GM12878 (cell line): ENCODE measurements around the gene IRS2. TPM values are rescaled to one million over a fixed set of nuclear protein-coding genes. Genes with fewer than 3 reads are reported as not detected.

Experiments
- ATAC-seq: fragments of 200-7000 bp; cut with Tn5 transposase; 3 replicates; pipeline ENCODE4 v1.9.1; 2020; ENCODE audit warnings: mild to moderate bottlenecking, moderate library complexity
- BruUV-seq: library from RNA; stranded (reverse); fragments of 400-500 nt; replicated peaks from 2 replicates; lab custom pipeline; 2021; lab: Mats Ljungman, UMichigan
- CTCF ChIA-PET: fragments of 300-600 bp; sonication (Branson Sonifier 250); formaldehyde crosslinking; extraction: SDS; loops from one replicate; lab custom pipeline; 2021; ENCODE audit warnings: inconsistent platforms; lab: Yijun Ruan, JAX
- POLR2A ChIA-PET: fragments of 350-600 bp; formaldehyde crosslinking; extraction: SDS; loops from one replicate; lab custom pipeline; 2021; ENCODE audit warnings: inconsistent platforms; lab: Charles Lee
- RAD21 ChIA-PET: fragments of 300-600 bp; sonication (Branson Sonifier 250); formaldehyde crosslinking; loops from one replicate; lab custom pipeline; 2023; ENCODE audit warnings: antibody characterized with exemption; ENCODE audit not compliant: unreplicated experiment; lab: Charles Lee
- SMC1A ChIA-PET: fragments of 300-600 bp; sonication (Branson Sonifier 250); formaldehyde crosslinking; loops from one replicate; lab custom pipeline; 2023; ENCODE audit not compliant: unreplicated experiment, uncharacterized antibody; lab: Charles Lee
- DNase-seq: peaks from one replicate; pipeline ENCODE4 v3.0.0-alpha.2; 2011; ENCODE audit warnings: low read depth, low spot score
- FAIRE-seq: peaks from 3 replicates; lab custom pipeline; 2011; peaks lifted over from hg19 to GRCh38; lab: Jason Lieb, UNC
- H2AFZ ChIP-seq: 2 replicates; pipeline ENCODE4 v1.6.0; 2011; ENCODE audit warnings: low read depth, low read length, control low read depth; ENCODE audit not compliant: control insufficient read depth
- H3K27ac ChIP-seq: 2 replicates; pipeline ENCODE4 v1.5.1; 2011; ENCODE audit warnings: control low read depth; ENCODE audit not compliant: control insufficient read depth, insufficient read depth
- H3K27me3 ChIP-seq, 2 experiments: replicated peaks in 1 of 2; 2 replicates each; pipeline versions ENCODE4 v1.6.0 to v1.6.1; 2011; ENCODE audit warnings: low read length in 1 of 2; ENCODE audit not compliant: control insufficient read depth in 2 of 2, insufficient read depth in 2 of 2
- H3K36me3 ChIP-seq, 2 experiments: 2 replicates each; pipeline ENCODE4 v1.5.1; 2011; ENCODE audit warnings: low read length in 1 of 2; ENCODE audit not compliant: control insufficient read depth in 2 of 2, insufficient read depth in 2 of 2
- H3K4me1 ChIP-seq: 2 replicates; pipeline ENCODE4 v1.6.1; 2011; ENCODE audit warnings: mild to moderate bottlenecking, low read length, moderate library complexity, mixed read lengths; ENCODE audit not compliant: control insufficient read depth, insufficient read depth
- H3K4me2 ChIP-seq: 2 replicates; pipeline ENCODE4 v1.6.0; 2011; ENCODE audit warnings: control low read depth; ENCODE audit not compliant: control insufficient read depth, insufficient read depth
- H3K4me3 ChIP-seq: fragments of 200-600 bp; sonication (generic); 2 replicates; pipeline ENCODE4 v1.5.1; 2016
- H3K79me2 ChIP-seq: 2 replicates; pipeline ENCODE4 v1.6.0; 2011; ENCODE audit warnings: low read length; ENCODE audit not compliant: control insufficient read depth, insufficient read depth
- H3K9ac ChIP-seq: 2 replicates; pipeline ENCODE4 v1.8.0; 2011; ENCODE audit warnings: low read length, control low read depth, mixed read lengths; ENCODE audit not compliant: control insufficient read depth, insufficient read depth
- H3K9me3 ChIP-seq: replicated peaks from 3 replicates; pipeline ENCODE4 v1.5.1; 2011; ENCODE audit warnings: mild to moderate bottlenecking, low read length; ENCODE audit not compliant: control insufficient read depth, insufficient read depth
- H4K20me1 ChIP-seq: 2 replicates; pipeline ENCODE4 v1.6.0; 2011; ENCODE audit not compliant: control insufficient read depth, insufficient read depth
- BMI1 ChIP-seq: fragments of 450-650 bp; IDR thresholded peaks from 2 replicates; pipeline ENCODE4 v1.6.1; 2016; ENCODE audit warnings: mild to moderate bottlenecking, moderate library complexity, borderline replicate concordance
- BRCA1 ChIP-seq: IDR thresholded peaks from 2 replicates; pipeline ENCODE4 v1.6.1; 2011; ENCODE audit warnings: low read depth, low read length, improper control_type of control experiment
- CBFB ChIP-seq: IDR thresholded peaks from 2 replicates; pipeline ENCODE4 v1.6.1; 2016; ENCODE audit warnings: antibody characterized with exemption, low read depth
- CHD4 ChIP-seq: fragments of 200-600 bp; sonication (generic); IDR thresholded peaks from 2 replicates; pipeline ENCODE4 v1.6.1; 2016; ENCODE audit warnings: mild to moderate bottlenecking
- GATAD2B ChIP-seq: fragments of 450-650 bp; conservative IDR thresholded peaks from 2 replicates; pipeline ENCODE4 v1.6.1; 2017; ENCODE audit warnings: low read depth, mild to moderate bottlenecking, moderate library complexity
- HDAC6 ChIP-seq: fragments of 200-600 bp; sonication (generic); IDR thresholded peaks from one replicate; pipeline ENCODE4 v1.8.0; 2017; ENCODE audit warnings: antibody characterized with exemption; ENCODE audit not compliant: unreplicated experiment
- KAT2A ChIP-seq: conservative IDR thresholded peaks from 2 replicates; pipeline ENCODE4 v1.6.1; 2011; ENCODE audit warnings: low read depth, low read length; ENCODE audit not compliant: control insufficient read depth
- KDM1A ChIP-seq: fragments of 200-600 bp; sonication (generic); IDR thresholded peaks from 2 replicates; pipeline ENCODE4 v1.6.1; 2016; ENCODE audit warnings: borderline replicate concordance
- MEF2B ChIP-seq: fragments of 450-650 bp; IDR thresholded peaks from 2 replicates; pipeline ENCODE4 v1.6.1; 2018; ENCODE audit warnings: mild to moderate bottlenecking, moderate library complexity; ENCODE audit not compliant: partially characterized antibody, poor library complexity, severe bottlenecking
- MYB ChIP-seq: fragments of 150-350 bp; IDR thresholded peaks from 2 replicates; pipeline ENCODE4 v1.6.1; 2014; ENCODE audit warnings: mild to moderate bottlenecking, low read depth, low read length, borderline replicate concordance
- NFYB ChIP-seq: IDR thresholded peaks from 2 replicates; pipeline ENCODE4 v1.6.1; 2011; ENCODE audit warnings: low read depth, mild to moderate bottlenecking, low read length, improper control_type of control experiment, moderate library complexity; ENCODE audit not compliant: insufficient read depth
- POLR2A ChIP-seq: IDR thresholded peaks from 2 replicates; pipeline ENCODE4 v1.6.1; 2011; ENCODE audit warnings: low read depth, mild to moderate bottlenecking, low read length
- RAD21 ChIP-seq: IDR thresholded peaks from 2 replicates; pipeline ENCODE4 v1.6.1; 2011; ENCODE audit warnings: mild to moderate bottlenecking, low read depth, low read length, moderate library complexity; ENCODE audit not compliant: insufficient read depth
- SIX5 ChIP-seq: IDR thresholded peaks from 2 replicates; pipeline ENCODE4 v1.6.1; 2011; ENCODE audit warnings: mild to moderate bottlenecking, low read depth, low read length, moderate library complexity; ENCODE audit not compliant: severe bottlenecking
- TARDBP ChIP-seq: IDR thresholded peaks from 2 replicates; pipeline ENCODE4 v1.6.1; 2016; ENCODE audit warnings: borderline replicate concordance
- TCF12 ChIP-seq: IDR thresholded peaks from 2 replicates; pipeline ENCODE4 v1.6.1; 2011; ENCODE audit warnings: low read depth, mild to moderate bottlenecking, low read length
- YBX1 ChIP-seq: fragments of 450-650 bp; IDR thresholded peaks from 2 replicates; pipeline ENCODE4 v1.6.1; 2016; ENCODE audit warnings: antibody characterized with exemption
- ZNF24 ChIP-seq: fragments of 450-650 bp; IDR thresholded peaks from 2 replicates; pipeline ENCODE4 v1.6.1; 2017; ENCODE audit warnings: antibody characterized with exemption, mild to moderate bottlenecking
- WGBS: methylation state at CpG from one replicate; pipeline ENCODE4 v1.1.6; 2016; ENCODE audit warnings: low lambda C conversion rate; ENCODE audit not compliant: insufficient replicate concordance, insufficient coverage; ENCODE audit errors: missing lambda C conversion rate; 5-methylcytosine and 5-hydroxymethylcytosine counted together
- in situ Hi-C: fragments of 300-500 bp; cut with MboI; formaldehyde crosslinking; loops from 9 replicates; pipeline ENCODE4 v1.14.3; 2018; ENCODE audit warnings: mixed read lengths
- intact Hi-C: fragments of 100-400 bp; cut with micrococcal nuclease; formaldehyde crosslinking; loops from one replicate; pipeline ENCODE4 v1.14.2; 2022; ENCODE audit not compliant: unreplicated experiment
- polyA plus RNA-seq, 11 experiments: library from polyadenylated mRNA; depleted of rRNA in 4 of 11; unstranded in 6 of 11; stranded (reverse) in 5 of 11; fragments of >200 nt; fragmentation: Nextera tagmentation in 4 of 11; fragmentation: Illumina TruSeq in 1 of 11; extraction: Ambion mirVana in 4 of 11; extraction: Trizol in 1 of 11; gene quantifications; 1 replicate in 1 of 11; 2 replicates in 10 of 11; pipeline versions ENCODE4 v1.2.1 to v1.2.3, GENCODE V29; 2011 to 2016; ENCODE audit warnings: inconsistent platforms in 2 of 11, missing spikeins in 2 of 11, low read depth in 1 of 11
- total RNA-seq, 4 experiments: library from RNA; depleted of rRNA in 3 of 4; stranded (reverse); fragments of >200 nt in 3 of 4; fragmentation: Illumina TruSeq in 1 of 4; extraction: Trizol in 1 of 4; gene quantifications; 2 replicates each; pipeline versions ENCODE4 v1.2.1 to v1.2.3, GENCODE V29; 2013 to 2021
- TF ChIP-seq, protein P1 (sequence below): IDR thresholded peaks from 2 replicates; pipeline ENCODE4 v1.6.1; 2011; ENCODE audit warnings: borderline replicate concordance, low read depth, mild to moderate bottlenecking, moderate library complexity, low read length; ENCODE audit not compliant: insufficient read depth, poor library complexity, severe bottlenecking
- TF ChIP-seq, protein P2 (sequence below): fragments of 450-650 bp; IDR thresholded peaks from 2 replicates; pipeline ENCODE4 v1.6.1; 2017; ENCODE audit warnings: mild to moderate bottlenecking, low read depth, inconsistent platforms; ENCODE audit not compliant: poor library complexity, severe bottlenecking

Gene IRS2
- total and polyA plus RNA-seq, 10 of the 15 experiments (the other 5 are each of a cell fraction or from before 2014, with no cell fraction given) = 0.01 to 0.31 (median 0.07) TPM; not detected in 6

DNA sequence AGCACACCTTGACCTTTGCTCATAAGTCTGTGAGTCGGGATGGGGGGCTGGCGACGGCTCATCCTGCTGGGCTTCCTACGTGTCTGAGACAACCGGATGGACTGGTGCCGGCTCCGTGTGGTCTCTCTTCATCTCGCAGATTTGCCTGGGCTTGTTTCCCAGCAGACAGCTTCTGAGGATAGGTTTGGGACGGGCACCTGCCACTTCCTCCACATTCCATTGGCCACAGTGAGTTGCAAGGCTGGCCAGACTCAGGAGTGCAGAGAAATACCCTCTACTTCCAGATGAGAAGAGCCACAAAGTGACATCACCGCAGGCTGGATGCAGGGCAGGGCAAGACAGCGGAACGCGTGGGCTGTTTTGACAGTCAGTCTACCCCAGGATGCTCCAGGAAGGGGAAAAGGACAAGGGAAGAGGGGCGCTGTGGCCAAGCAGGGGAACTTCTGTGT is 48.1 kb downstream of the IRS2 start:
- FAIRE-seq (no peak), ATAC-seq (no peak), DNase-seq (no peak)
- no peaks in the 10 kb centered on the region for H3K36me3 ChIP-seq
- BruUV-seq = no TSS peak
- ChIA-PET RAD21 (no interaction called here), SMC1A (no interaction called here), POLR2A (no interaction called here), CTCF (no interaction called here)
- TF ChIP-seq KDM1A (no peak), RAD21 (no peak), POLR2A (no peak), TARDBP (no peak), ZNF24 (no peak), BRCA1 (no peak), YBX1 (no peak), MYB (no peak), SIX5 (no peak), TCF12 (no peak), HDAC6 (no peak), GATAD2B (no peak), CBFB (no peak), BMI1 (no peak), KAT2A (no peak), NFYB (no peak), MEF2B (no peak), CHD4 (no peak)
- TF ChIP-seq, protein P1, sequence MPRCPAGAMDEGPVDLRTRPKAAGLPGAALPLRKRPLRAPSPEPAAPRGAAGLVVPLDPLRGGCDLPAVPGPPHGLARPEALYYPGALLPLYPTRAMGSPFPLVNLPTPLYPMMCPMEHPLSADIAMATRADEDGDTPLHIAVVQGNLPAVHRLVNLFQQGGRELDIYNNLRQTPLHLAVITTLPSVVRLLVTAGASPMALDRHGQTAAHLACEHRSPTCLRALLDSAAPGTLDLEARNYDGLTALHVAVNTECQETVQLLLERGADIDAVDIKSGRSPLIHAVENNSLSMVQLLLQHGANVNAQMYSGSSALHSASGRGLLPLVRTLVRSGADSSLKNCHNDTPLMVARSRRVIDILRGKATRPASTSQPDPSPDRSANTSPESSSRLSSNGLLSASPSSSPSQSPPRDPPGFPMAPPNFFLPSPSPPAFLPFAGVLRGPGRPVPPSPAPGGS = no peak
- TF ChIP-seq, protein P2, sequence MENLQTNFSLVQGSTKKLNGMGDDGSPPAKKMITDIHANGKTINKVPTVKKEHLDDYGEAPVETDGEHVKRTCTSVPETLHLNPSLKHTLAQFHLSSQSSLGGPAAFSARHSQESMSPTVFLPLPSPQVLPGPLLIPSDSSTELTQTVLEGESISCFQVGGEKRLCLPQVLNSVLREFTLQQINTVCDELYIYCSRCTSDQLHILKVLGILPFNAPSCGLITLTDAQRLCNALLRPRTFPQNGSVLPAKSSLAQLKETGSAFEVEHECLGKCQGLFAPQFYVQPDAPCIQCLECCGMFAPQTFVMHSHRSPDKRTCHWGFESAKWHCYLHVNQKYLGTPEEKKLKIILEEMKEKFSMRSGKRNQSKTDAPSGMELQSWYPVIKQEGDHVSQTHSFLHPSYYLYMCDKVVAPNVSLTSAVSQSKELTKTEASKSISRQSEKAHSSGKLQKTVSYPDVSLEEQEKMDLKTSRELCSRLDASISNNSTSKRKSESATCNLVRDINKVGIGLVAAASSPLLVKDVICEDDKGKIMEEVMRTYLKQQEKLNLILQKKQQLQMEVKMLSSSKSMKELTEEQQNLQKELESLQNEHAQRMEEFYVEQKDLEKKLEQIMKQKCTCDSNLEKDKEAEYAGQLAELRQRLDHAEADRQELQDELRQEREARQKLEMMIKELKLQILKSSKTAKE = no peak
- no peaks in the 10 kb centered on the region for H3K4me1 ChIP-seq
- in situ Hi-C loops (no loop called here), intact Hi-C loops (no loop called here)
- no peaks in the 10 kb centered on the region; the same call in 2 of the 3 replicates for H3K9me3 ChIP-seq
- H4K20me1 ChIP-seq = no peaks in the 10 kb centered on the region
- no peaks in the 10 kb centered on the region for H3K27me3 ChIP-seq
- H3K9ac ChIP-seq = no peak overlapping the region
- H3K79me2 ChIP-seq = no peaks in the 10 kb centered on the region
- H3K4me3 ChIP-seq = no peak overlapping the region
- H3K27ac ChIP-seq = no peak overlapping the region
- H2AFZ ChIP-seq = no peak overlapping the region
- H3K4me2 ChIP-seq = no peak overlapping the region
- WGBS = 66% methylated on average over 14 of the region's 14 CpGs
